Measurements from ENCODE around the gene MEA1. TPM values are rescaled to one million over a fixed set of nuclear protein-coding genes. Genes with fewer than 3 reads are reported as not detected.

MEA1 gene
- total RNA-seq, 1 experiment from 2014 or later = 77.6 TPM

DNA sequence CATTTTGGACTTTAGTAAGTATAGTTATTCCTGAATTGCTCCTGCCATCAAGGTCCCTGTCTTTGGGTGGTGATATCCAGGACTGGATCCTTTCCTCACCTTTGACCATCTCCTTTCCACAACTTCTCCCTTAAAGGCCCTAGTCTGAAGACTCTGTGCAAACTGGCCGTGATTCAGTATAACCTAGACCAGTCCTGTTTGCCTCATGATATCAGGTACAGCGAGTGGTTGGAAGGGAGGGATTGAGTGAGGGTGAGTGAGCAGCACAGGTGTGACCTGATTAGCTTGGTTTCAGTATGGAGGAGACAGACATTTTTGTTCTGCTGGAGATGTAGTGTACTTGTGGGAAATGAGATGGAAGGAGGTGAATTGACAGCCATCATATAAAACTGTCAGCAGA lies 5.4 kb upstream of the MEA1 start:
- H3K27ac ChIP-seq = no peak overlapping the region
- no peak overlapping the region for H2AFZ ChIP-seq
- H3K27me3 ChIP-seq (ENCODE audit: insufficient read depth, low read depth) = no peaks in the 10 kb centered on the region
- ChIA-PET POLR2A (ENCODE audit: unreplicated experiment) (interaction anchor here (0.7 kb wide), 1 partner anchor 15 kb away, joined by 4 read pairs; no protein-coding TSS in a partner anchor), CTCF (no interaction called here)
- intact Hi-C loops (cut with micrococcal nuclease; ENCODE audit: unreplicated experiment) = loop anchor here (10.0 kb wide), 1 partner anchor 114 kb away; no protein-coding TSS in a partner anchor
- TF ChIP-seq, protein P1, sequence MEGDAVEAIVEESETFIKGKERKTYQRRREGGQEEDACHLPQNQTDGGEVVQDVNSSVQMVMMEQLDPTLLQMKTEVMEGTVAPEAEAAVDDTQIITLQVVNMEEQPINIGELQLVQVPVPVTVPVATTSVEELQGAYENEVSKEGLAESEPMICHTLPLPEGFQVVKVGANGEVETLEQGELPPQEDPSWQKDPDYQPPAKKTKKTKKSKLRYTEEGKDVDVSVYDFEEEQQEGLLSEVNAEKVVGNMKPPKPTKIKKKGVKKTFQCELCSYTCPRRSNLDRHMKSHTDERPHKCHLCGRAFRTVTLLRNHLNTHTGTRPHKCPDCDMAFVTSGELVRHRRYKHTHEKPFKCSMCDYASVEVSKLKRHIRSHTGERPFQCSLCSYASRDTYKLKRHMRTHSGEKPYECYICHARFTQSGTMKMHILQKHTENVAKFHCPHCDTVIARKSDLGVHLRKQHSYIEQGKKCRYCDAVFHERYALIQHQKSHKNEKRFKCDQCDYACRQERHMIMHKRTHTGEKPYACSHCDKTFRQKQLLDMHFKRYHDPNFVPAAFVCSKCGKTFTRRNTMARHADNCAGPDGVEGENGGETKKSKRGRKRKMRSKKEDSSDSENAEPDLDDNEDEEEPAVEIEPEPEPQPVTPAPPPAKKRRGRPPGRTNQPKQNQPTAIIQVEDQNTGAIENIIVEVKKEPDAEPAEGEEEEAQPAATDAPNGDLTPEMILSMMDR (conservative IDR thresholded peaks at IDR 0.05) = no peak
- TF ChIP-seq EZH2 (IDR thresholded peaks at IDR 0.05; ENCODE audit: low read depth) = no peak
- no peak overlapping the region for H3K4me3 ChIP-seq
- no peaks in the 10 kb centered on the region for H3K9me3 ChIP-seq (ENCODE audit: insufficient read depth, low read depth)
- peaks cover 3% of the 10 kb centered on the region for H4K20me1 ChIP-seq (ENCODE audit: insufficient read depth)
- no peak overlapping the region for H3K4me2 ChIP-seq
- peaks cover 30% of the 10 kb centered on the region; the same call in 1 of the 2 replicates for H3F3A ChIP-seq (ENCODE audit: insufficient read depth, low read depth)
- peaks cover 52% of the 10 kb centered on the region for H3K79me2 ChIP-seq (ENCODE audit: low read depth)
- H3K4me1 ChIP-seq (replicated peaks; ENCODE audit: insufficient read depth) = peaks cover 17% of the 10 kb centered on the region; the same call in 1 of the 2 replicates
- no peak for DNase-seq
- BruUV-seq (replicated peaks) = no TSS peak
- H3K9me2 ChIP-seq (ENCODE audit: insufficient read depth) = no peaks in the 10 kb centered on the region
- peaks cover 12% of the 10 kb centered on the region for H3K36me3 ChIP-seq (ENCODE audit: low read depth)

DNA sequence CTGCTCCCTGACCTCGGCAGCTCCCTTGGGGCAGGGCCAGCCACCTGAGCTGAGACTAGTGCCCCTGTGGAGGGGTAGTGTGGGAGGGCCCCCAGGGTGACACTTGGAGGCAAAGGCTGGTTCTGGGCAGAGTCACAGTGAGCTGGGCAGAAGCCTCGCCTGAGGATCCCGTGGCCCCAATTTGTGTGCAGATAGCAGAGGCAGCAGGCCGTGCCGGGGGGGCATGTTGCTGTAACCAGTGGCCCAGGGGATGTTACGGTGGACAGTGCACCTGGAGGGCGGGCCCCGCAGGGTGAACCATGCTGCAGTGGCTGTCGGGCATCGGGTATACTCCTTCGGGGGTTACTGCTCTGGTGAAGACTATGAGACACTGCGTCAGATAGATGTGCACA lies 3.2 kb upstream of the MEA1 start:
- H3K79me2 ChIP-seq (ENCODE audit: low read depth) = peaks cover 43% of the 10 kb centered on the region

DNA sequence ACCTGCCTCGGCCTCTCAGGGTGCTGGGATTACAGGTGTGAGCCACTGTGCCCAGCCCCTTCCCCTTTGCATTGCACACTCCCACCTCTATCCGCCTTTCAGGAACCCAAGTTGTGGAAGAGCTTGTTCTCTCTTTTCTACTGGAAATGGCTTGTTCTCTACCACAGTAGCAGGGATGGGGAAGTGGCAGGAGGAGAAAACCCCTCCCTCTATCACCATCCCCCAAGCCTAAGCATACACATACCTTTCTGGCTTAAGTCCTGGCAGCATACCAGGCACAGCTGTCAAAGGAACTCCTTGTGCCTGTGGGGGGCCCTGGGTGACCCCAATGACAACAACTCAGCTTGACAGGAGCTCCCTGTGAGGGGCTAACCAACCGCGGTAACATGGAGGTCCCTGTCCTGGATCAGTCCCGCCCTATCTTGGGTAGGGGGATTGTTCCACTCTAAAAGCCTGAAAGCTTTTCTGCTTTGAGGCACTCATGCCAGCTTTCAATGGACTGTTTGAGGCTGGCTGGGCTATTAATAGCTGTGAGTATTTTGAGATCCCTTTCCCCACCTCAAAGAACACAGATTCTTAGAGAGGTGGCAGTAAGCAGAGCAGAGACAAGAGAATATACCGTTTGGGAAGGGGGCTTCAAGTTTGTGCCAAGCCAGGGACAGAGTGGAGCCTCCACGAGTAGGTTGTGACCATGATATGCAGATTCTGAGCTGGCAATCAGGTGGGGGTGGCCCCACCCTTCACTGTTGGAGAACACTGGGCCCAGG lies 2.6 kb upstream of the MEA1 start:
- BruUV-seq (replicated peaks) = no TSS peak
- H3K4me2 ChIP-seq = no peak overlapping the region
- peaks cover 11% of the 10 kb centered on the region for H3K36me3 ChIP-seq (ENCODE audit: low read depth)

More for the DNA sequence above, 3.2 kb upstream of the MEA1 start:
- intact Hi-C loops (cut with micrococcal nuclease; ENCODE audit: unreplicated experiment) = loop anchor here (10.0 kb wide), 1 partner anchor 112 kb away; no protein-coding TSS in a partner anchor
- ChIA-PET CTCF (no interaction called here), POLR2A (ENCODE audit: unreplicated experiment) (no interaction called here)
- Histone ChIP-seq H3K36me3 (ENCODE audit: low read depth) (peaks cover 11% of the 10 kb centered on the region), H3K9me2 (ENCODE audit: insufficient read depth) (no peaks in the 10 kb centered on the region), H3F3A (ENCODE audit: insufficient read depth, low read depth) (peaks cover 30% of the 10 kb centered on the region; the same call in 1 of the 2 replicates), H2AFZ (no peak overlapping the region), H4K20me1 (ENCODE audit: insufficient read depth) (peaks cover 3% of the 10 kb centered on the region; the same call in 1 of the 2 replicates), H3K27me3 (ENCODE audit: insufficient read depth, low read depth) (no peaks in the 10 kb centered on the region), H3K4me3 (no peak overlapping the region), H3K9me3 (ENCODE audit: insufficient read depth, low read depth) (no peaks in the 10 kb centered on the region), H3K4me1 (replicated peaks; ENCODE audit: insufficient read depth) (peaks cover 23% of the 10 kb centered on the region), H3K27ac (no peak overlapping the region), H3K4me2 (no peak overlapping the region)
- TF ChIP-seq, protein P1 (conservative IDR thresholded peaks at IDR 0.05) = no peak
- DNase-seq = no peak
- no TSS peak for BruUV-seq (replicated peaks)

More for the DNA sequence above, 2.6 kb upstream of the MEA1 start:
- no peak overlapping the region for H3K4me3 ChIP-seq
- peaks cover 3% of the 10 kb centered on the region; the same call in 1 of the 2 replicates for H4K20me1 ChIP-seq (ENCODE audit: insufficient read depth)
- H2AFZ ChIP-seq = no peak overlapping the region
- TF ChIP-seq, protein P1 (conservative IDR thresholded peaks at IDR 0.05) = no peak
- no peak for TF ChIP-seq EZH2 (IDR thresholded peaks at IDR 0.05; ENCODE audit: low read depth)
- intact Hi-C loops (cut with micrococcal nuclease; ENCODE audit: unreplicated experiment) = loop anchor here (10.0 kb wide), 1 partner anchor 112 kb away; no protein-coding TSS in a partner anchor
- H3K27me3 ChIP-seq (ENCODE audit: insufficient read depth, low read depth) = no peaks in the 10 kb centered on the region
- H3K9me3 ChIP-seq (ENCODE audit: insufficient read depth, low read depth) = no peaks in the 10 kb centered on the region
- no peak for DNase-seq
- CTCF ChIA-PET = no interaction called here
- H3K4me1 ChIP-seq (replicated peaks; ENCODE audit: insufficient read depth) = peaks cover 23% of the 10 kb centered on the region
- no peaks in the 10 kb centered on the region for H3K9me2 ChIP-seq (ENCODE audit: insufficient read depth)
- H3K27ac ChIP-seq = no peak overlapping the region
- H3K79me2 ChIP-seq (ENCODE audit: low read depth) = peaks cover 42% of the 10 kb centered on the region
- H3F3A ChIP-seq (ENCODE audit: insufficient read depth, low read depth) = peaks cover 27% of the 10 kb centered on the region; the same call in 1 of the 2 replicates
- POLR2A ChIA-PET (ENCODE audit: unreplicated experiment) = interaction anchor here (0.6 kb wide), 1 partner anchor 43 kb away, joined by 7 read pairs; the partner anchor contains the start of genes KLC4 and MRPL2

Measured in PC-9 (cell line).